Endothelial cell of umbilical vein (primary cell): ENCODE measurements around the gene NIPBL. TPM values are rescaled to one million over a fixed set of nuclear protein-coding genes. Genes with fewer than 3 reads are reported as not detected.

Experiments
- BruUV-seq: library from RNA; stranded (reverse); fragments of 400-500 nt; replicated peaks from 2 replicates; lab custom pipeline; 2021; lab: Mats Ljungman, UMichigan
- CTCF ChIA-PET: fragments of 300-600, 350-600 bp; sonication (Branson Sonifier 250); formaldehyde crosslinking; loops from one replicate; lab custom pipeline; 2021; ENCODE audit warnings: antibody characterized with exemption, inconsistent platforms; lab: Charles Lee
- POLR2A ChIA-PET: fragments of 300-600, 350-600 bp; sonication (Branson Sonifier 250); formaldehyde crosslinking; loops from one replicate; lab custom pipeline; 2021; ENCODE audit warnings: antibody characterized with exemption, inconsistent platforms; lab: Charles Lee
- DNase-seq: peaks from one replicate; pipeline ENCODE4 v3.0.0-alpha.2; 2011; ENCODE audit warnings: low read depth, low spot score
- FAIRE-seq: peaks from 2 replicates; lab custom pipeline; 2011; peaks lifted over from hg19 to GRCh38; lab: Jason Lieb, UNC
- H2AFZ ChIP-seq: 2 replicates; pipeline ENCODE4 v1.6.0; 2012; ENCODE audit warnings: low read depth, low read length, control low read depth, inconsistent platforms
- H3K27ac ChIP-seq: 2 replicates; pipeline ENCODE4 v1.5.1; 2011; ENCODE audit warnings: low read depth, mild to moderate bottlenecking, control low read depth, low read length, moderate library complexity; ENCODE audit not compliant: insufficient read depth
- H3K27me3 ChIP-seq, 2 experiments: 2 replicates each; pipeline versions ENCODE4 v1.6.0 to v1.6.1; 2011; ENCODE audit warnings: low read length in 2 of 2, mixed read lengths in 1 of 2; ENCODE audit not compliant: control insufficient read depth in 2 of 2, insufficient read depth in 2 of 2
- H3K36me3 ChIP-seq, 2 experiments: 2 replicates in 1 of 2; 3 replicates in 1 of 2; pipeline ENCODE4 v1.5.1; 2011; ENCODE audit warnings: low read length in 2 of 2, mild to moderate bottlenecking in 1 of 2, moderate library complexity in 1 of 2; ENCODE audit not compliant: control insufficient read depth in 2 of 2, insufficient read depth in 2 of 2; ENCODE audit errors: extremely low read depth in 1 of 2
- H3K4me1 ChIP-seq: 3 replicates; pipeline ENCODE4 v1.5.1; 2011; ENCODE audit warnings: mild to moderate bottlenecking, low read length; ENCODE audit not compliant: control insufficient read depth, insufficient read depth; ENCODE audit errors: extremely low read depth
- H3K4me2 ChIP-seq: 2 replicates; pipeline ENCODE4 v1.6.1; 2011; ENCODE audit warnings: low read length, control low read depth, mixed read lengths; ENCODE audit not compliant: insufficient read depth
- H3K4me3 ChIP-seq, 3 experiments: fragments of 200-600 bp in 1 of 3; sonication (generic), shearing (Covaris generic) in 1 of 3; replicated peaks in 1 of 3; 2 replicates each; pipeline ENCODE4 v1.5.1; 2011 to 2016; ENCODE audit warnings: control low read depth in 3 of 3, low read length in 3 of 3, mild to moderate bottlenecking in 2 of 3, inconsistent platforms in 1 of 3, low read depth in 1 of 3, moderate library complexity in 1 of 3; ENCODE audit not compliant: insufficient read depth in 1 of 3
- H3K79me2 ChIP-seq: 2 replicates; pipeline ENCODE4 v1.6.0; 2012; ENCODE audit warnings: low read length, inconsistent platforms; ENCODE audit not compliant: control insufficient read depth, insufficient read depth
- H3K9ac ChIP-seq: replicated peaks from 2 replicates; pipeline ENCODE3; 2011; ENCODE audit warnings: low read length, control low read depth; ENCODE audit not compliant: insufficient read depth; ENCODE audit errors: extremely low read depth
- H3K9me1 ChIP-seq: replicated peaks from 3 replicates; pipeline ENCODE4 v1.6.0; 2011; ENCODE audit warnings: mild to moderate bottlenecking, low read length; ENCODE audit not compliant: control insufficient read depth, insufficient read depth; ENCODE audit errors: extremely low read depth
- H3K9me3 ChIP-seq: replicated peaks from 2 replicates; pipeline ENCODE4 v1.5.1; 2012; ENCODE audit warnings: low read length, inconsistent platforms; ENCODE audit not compliant: control insufficient read depth, insufficient read depth
- H4K20me1 ChIP-seq: replicated peaks from 2 replicates; pipeline ENCODE3; 2011; ENCODE audit warnings: mild to moderate bottlenecking, low read length; ENCODE audit not compliant: control insufficient read depth, insufficient read depth; ENCODE audit errors: extremely low read depth
- EZH2 ChIP-seq: IDR thresholded peaks from 2 replicates; pipeline ENCODE4 v1.6.1; 2012; ENCODE audit warnings: borderline replicate concordance, low read depth, mild to moderate bottlenecking, moderate library complexity, low read length, inconsistent platforms; ENCODE audit not compliant: severe bottlenecking
- FOS ChIP-seq: IDR thresholded peaks from 2 replicates; pipeline ENCODE4 v1.6.1; 2011; ENCODE audit warnings: mild to moderate bottlenecking, low read length, moderate library complexity, borderline replicate concordance; ENCODE audit not compliant: insufficient read depth
- GATA2 ChIP-seq: IDR thresholded peaks from 2 replicates; pipeline ENCODE4 v1.7.0; 2011; ENCODE audit warnings: low read depth, mild to moderate bottlenecking, moderate library complexity, mixed read lengths, low read length; ENCODE audit not compliant: insufficient read length, insufficient read depth
- JUN ChIP-seq: IDR thresholded peaks from 2 replicates; pipeline ENCODE4 v1.6.1; 2011; ENCODE audit warnings: borderline replicate concordance, low read depth; ENCODE audit not compliant: insufficient read length, insufficient read depth
- MYC ChIP-seq: IDR thresholded peaks from one replicate; pipeline ENCODE4 v1.6.1; 2011; ENCODE audit warnings: mild to moderate bottlenecking, low read depth, low read length
- POLR2A ChIP-seq: IDR thresholded peaks from 2 replicates; pipeline ENCODE4 v1.6.1; 2012; ENCODE audit warnings: low read depth, mild to moderate bottlenecking, control low read depth, low read length
- POLR2AphosphoS5 ChIP-seq: IDR thresholded peaks from 2 replicates; pipeline ENCODE4 v1.6.1; 2012; ENCODE audit warnings: low read depth, mild to moderate bottlenecking, control low read depth, low read length, moderate library complexity; ENCODE audit not compliant: insufficient read depth
- dilution Hi-C: fragments of 300-500 bp; cut with MboI; formaldehyde crosslinking; loops from one replicate; pipeline ENCODE4 v1.15.0; 2019; ENCODE audit warnings: low sequenced_read_pairs; ENCODE audit not compliant: extremely low pct_ligation_motif_present
- intact Hi-C: fragments of 100-400 bp; cut with micrococcal nuclease; formaldehyde crosslinking; loops from one replicate; pipeline ENCODE4 v1.10.0; 2022
- polyA plus RNA-seq, 4 experiments: library from polyadenylated mRNA; depleted of rRNA in 3 of 4; stranded (reverse) in 3 of 4; unstranded in 1 of 4; fragments of >200 nt; gene quantifications; 2 replicates each; pipeline versions ENCODE4 v1.2.1 to v1.2.3, GENCODE V29; 2011 to 2012; ENCODE audit warnings: missing spikeins in 1 of 4
- total RNA-seq: library from RNA; stranded (reverse); gene quantifications from 2 replicates; pipeline ENCODE4 v1.2.3, GENCODE V29; 2021
- TF ChIP-seq, protein P1 (sequence below): IDR thresholded peaks from 2 replicates; pipeline ENCODE4 v1.6.1; 2011; ENCODE audit not compliant: insufficient read depth, insufficient read length
- TF ChIP-seq, protein P2 (sequence below), 2 donors: IDR thresholded peaks; 1 replicate in 1 of 2; 2 replicates in 1 of 2; pipeline ENCODE4 v1.5.1; 2011; ENCODE audit warnings: low read length in 2 of 2, mild to moderate bottlenecking in 2 of 2, moderate library complexity in 2 of 2, control low read depth in 1 of 2, inconsistent platforms in 1 of 2, low read depth in 1 of 2; ENCODE audit not compliant: insufficient read depth in 1 of 2; ENCODE audit errors: extremely low read depth in 1 of 2

Gene NIPBL
- total and polyA plus RNA-seq, 2 donors (not counting 3 experiments of a cell fraction or from before 2014, with no cell fraction given) = 15.5 to 50.7 TPM

DNA sequence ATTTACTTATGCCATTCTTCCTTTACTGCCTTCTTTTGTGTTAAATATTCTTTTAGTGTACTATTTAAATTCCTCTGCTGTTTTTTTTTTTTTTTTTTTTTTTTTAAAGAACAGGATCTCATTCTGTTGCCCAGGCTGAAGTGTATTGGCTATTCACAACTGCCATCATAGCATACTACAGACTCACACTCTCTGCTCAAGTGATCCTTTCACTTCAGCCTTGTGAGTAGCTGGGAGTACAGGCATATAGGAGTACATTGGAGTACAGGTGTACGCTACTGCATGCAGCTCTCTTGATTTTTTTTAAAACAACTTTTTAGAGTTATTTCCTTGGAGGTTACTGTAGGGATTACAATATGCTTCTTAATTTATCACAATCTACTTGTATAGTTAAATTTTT lies 56.1 kb downstream of the NIPBL start:
- TF ChIP-seq FOS (no peak), JUN (no peak), GATA2 (no peak), MYC (no peak), POLR2AphosphoS5 (no peak), EZH2 (no peak), POLR2A (no peak)
- TF ChIP-seq, protein P1, sequence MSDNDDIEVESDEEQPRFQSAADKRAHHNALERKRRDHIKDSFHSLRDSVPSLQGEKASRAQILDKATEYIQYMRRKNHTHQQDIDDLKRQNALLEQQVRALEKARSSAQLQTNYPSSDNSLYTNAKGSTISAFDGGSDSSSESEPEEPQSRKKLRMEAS = no peak
- TF ChIP-seq, protein P2, sequence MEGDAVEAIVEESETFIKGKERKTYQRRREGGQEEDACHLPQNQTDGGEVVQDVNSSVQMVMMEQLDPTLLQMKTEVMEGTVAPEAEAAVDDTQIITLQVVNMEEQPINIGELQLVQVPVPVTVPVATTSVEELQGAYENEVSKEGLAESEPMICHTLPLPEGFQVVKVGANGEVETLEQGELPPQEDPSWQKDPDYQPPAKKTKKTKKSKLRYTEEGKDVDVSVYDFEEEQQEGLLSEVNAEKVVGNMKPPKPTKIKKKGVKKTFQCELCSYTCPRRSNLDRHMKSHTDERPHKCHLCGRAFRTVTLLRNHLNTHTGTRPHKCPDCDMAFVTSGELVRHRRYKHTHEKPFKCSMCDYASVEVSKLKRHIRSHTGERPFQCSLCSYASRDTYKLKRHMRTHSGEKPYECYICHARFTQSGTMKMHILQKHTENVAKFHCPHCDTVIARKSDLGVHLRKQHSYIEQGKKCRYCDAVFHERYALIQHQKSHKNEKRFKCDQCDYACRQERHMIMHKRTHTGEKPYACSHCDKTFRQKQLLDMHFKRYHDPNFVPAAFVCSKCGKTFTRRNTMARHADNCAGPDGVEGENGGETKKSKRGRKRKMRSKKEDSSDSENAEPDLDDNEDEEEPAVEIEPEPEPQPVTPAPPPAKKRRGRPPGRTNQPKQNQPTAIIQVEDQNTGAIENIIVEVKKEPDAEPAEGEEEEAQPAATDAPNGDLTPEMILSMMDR (IDR thresholded peaks at IDR 0.05; ENCODE audit: extremely low read depth in 1 of 2, insufficient read depth in 1 of 2, low read depth in 1 of 2, low read length in 2 of 2) = no peak
- peaks cover 95% of the 10 kb centered on the region for H3K79me2 ChIP-seq
- CTCF ChIA-PET = no interaction called here
- DNase-seq = no peak
- peaks cover 22% of the 10 kb centered on the region for H3K4me1 ChIP-seq
- H3K36me3 ChIP-seq = no peaks in the 10 kb centered on the region
- no peaks in the 10 kb centered on the region for H3K9me3 ChIP-seq
- H3K4me2 ChIP-seq = no peak overlapping the region
- no peaks in the 10 kb centered on the region for H3K27me3 ChIP-seq
- no peak overlapping the region for H3K9ac ChIP-seq
- dilution Hi-C loops = no loop called here
- H3K27ac ChIP-seq = no peak overlapping the region
- no peak overlapping the region for H2AFZ ChIP-seq
- POLR2A ChIA-PET = no interaction called here
- H3K4me3 ChIP-seq = no peak overlapping the region
- intact Hi-C loops = no loop called here
- no peak for FAIRE-seq
- H4K20me1 ChIP-seq = peaks cover 20% of the 10 kb centered on the region
- no TSS peak for BruUV-seq
- H3K9me1 ChIP-seq = peaks cover 5% of the 10 kb centered on the region
